ENCODE results near the gene ALDOC.
A peak's percentile ranks its signal among the peaks of the same experiment; 100 is the strongest.
"Not testable (repeated sequence)": the region's sequence is repeated elsewhere in the genome, so short reads cannot be mapped to it uniquely, and the experiment has no call there.

ALDOC gene

DNA sequence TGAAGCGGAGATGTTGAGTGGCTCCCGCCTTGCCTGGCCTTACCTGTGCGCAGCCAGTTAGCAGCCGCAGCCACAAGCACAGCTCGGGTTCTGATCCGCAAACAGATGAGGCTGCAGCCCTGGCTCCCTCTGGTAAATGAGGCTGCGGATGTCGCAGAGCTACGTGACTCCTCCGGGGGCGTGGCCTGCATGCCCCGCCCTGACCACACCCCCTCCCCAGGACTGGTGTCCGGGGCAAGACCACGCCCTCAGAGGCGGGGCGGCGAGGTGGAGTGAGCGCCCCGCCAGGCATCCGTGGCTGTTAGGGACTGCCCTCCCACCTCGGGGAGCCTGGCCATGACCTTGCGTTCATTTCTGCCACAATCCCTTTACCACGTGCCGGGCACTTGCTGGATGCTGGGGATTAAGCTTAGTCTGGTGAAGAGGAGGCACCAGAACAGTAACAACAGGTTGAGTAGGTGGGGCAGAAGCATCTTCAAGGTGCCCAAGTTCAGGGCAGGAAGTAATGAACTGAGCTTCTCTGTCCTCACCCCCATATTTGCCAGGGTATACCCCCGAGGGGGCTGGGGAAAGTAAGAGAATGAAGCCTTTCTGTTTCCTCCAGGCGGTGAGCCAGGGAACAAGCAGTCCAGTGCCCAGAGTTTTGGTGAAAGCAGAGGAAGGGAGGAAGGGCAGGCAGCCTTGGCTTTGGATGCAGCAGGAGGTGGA lies at the start of gene ALDOC:
ALDOC (minus strand) TSS at position 138 of the 708 bp plus-strand sequence. CDS start 1,363 bp downstream, outside the sequence.
- DNase-seq, result peak; percentile 98

DNA sequence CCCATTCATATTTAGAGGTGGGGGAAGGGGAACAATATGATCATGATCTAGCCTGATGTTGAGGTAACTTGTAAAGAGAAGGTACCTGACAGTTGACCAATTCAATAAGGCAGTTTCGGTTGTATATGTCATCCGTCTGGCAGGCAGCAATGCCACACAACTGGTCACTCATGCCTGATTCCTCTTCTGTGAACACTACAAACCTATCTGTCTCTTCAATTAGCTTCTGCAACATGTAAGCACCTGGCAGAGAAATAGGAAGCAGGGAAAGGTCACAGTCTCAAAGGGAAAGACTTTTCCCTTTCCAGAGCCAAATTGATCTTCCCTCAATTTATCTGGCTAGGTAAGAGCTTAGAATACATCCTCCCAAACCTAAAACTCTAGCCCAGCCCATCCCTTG lies 47.5 kb upstream of the ALDOC start:
- no peak for DNase-seq

DNA sequence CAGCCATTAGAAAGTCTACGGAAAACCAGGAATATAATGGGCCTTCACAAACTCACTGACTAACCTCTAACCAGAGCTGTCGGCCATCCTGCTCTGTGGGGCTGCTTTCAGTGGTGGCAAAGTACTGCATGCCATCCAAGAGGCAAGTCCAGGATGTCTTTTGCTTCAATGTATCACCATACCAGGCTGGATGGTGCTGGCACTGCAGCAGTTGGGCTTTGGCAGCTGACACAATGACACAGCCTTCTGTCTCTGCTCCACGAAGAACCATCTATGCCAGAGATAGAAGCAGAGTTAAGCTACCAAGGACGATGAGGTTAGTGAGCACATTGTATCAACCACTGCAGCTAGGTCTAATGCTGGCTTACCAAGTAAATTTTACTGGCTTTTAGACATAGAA lies 47.0 kb upstream of the ALDOC start:
- no peak for DNase-seq

DNA sequence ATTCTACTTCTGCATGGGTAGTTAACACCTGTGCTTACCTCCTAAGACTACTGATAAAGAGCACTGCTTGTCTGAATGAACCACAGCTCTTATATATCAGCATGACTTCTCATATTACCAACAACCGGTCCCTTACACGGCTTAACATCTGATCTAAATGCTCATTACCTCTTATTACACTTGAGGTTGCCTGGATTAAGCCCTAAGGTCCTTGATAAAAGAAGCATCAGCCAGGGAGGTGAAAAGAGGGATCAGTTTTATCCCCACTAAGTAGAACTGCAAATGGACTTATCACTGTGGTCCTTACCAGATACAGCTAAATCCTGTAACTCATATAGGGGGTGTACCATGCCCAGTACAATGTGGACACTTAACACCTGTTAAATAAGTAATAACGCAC lies 45.5 kb upstream of the ALDOC start:
- DNase-seq, result no peak

- no peak for DNase-seq
These were observed 43.3 kb upstream of the ALDOC start for GRCh38 chr17:28620010-28620409.

- no peak for DNase-seq
These were observed 41.8 kb upstream of the ALDOC start for GRCh38 chr17:28618464-28618863.

DNA sequence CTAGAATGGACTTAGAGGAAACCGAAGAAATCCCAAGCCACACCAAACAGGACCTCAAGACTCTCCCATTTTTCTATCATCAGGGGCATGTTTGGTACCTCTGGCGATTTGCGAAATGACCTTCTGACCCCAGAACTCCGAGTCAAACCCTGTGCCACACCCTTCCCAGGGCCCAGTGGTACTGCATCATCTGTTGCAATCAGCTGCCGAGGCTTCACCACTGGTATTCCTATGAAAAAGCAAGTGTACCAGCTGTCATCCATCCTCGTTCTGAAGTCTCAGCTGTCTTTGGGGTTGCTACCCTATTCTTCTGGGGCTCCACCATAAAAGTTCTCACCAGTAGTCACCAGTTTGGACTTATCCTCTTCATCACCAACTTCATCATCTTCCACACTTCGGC lies 39.6 kb upstream of the ALDOC start:
- DNase-seq, result no peak

- no peak for DNase-seq
These were observed 38.7 kb upstream of the ALDOC start for GRCh38 chr17:28615260-28615940.

DNA sequence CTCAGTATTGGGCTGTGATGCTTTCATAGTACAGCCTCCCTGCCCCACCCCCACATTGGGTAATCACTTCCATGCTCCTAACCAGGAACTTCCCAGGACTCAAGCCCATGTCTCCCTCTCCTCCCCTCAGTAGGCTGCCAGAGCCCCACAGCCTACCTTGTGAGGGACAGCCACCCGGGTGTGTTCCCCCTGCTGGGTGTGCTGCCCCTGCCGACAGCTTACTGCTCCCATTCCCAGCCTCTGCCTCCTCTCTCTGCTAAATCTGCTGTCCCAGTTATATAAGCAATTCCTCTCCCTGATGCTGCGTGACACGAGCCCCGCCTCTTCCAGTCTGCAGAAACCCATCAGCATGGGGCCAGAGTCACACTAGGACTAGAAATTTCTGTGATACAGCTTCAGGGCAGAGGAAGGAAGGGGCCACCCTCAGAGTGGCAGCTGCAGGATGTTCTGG lies 37.3 kb upstream of the ALDOC start, which contains the start of gene RSKR:
RSKR (minus strand) TSS at position 255 of the 451 bp plus-strand sequence; CDS start at position 231, 24 bp downstream.
- no peak for DNase-seq

DNA sequence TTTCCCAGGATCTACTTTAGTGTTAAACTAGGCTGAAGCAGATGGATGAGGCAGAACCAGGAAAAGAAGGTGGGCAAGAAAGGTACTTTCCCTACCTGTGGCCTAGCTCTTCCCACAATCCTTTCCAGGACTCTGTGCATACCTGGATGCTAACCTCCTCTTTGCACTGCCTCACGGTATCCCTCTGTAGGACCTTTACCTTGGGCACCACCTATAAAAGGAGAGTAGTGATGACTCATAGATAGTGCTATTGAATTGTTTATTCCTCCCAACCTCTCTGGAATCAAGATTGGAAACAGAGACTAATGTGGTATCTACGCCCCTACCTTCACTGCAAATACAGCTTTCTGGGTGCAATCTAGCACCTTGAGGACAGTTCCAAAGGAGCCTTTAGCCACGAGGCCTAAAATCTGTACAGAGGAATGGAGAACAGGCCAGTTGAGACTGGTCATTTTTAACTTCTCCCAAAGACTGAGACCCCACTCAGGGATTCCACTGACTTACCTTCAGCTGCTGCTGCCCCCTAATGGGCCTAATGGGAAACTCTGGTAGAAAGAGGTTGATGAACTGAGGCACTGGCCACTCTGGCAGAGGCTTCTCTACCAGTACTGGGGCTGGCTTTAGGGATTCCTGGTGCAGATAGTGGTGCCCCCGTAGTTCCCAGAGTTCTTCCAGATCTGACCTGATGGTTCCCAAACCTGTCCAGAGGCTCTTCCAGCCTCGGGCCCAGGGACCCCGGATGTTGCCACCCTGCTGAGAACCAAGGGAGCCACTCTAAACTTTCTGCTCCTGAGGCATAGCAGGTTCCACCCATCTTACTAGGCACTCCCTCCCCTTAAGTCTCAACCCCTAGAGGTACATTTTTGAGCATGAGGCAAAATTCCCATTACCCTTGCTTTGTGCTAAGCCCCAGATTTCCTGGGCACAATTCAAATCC lies 36.5 kb upstream of the ALDOC start:
- DNase-seq, result peak; percentile 32 to 48

DNA sequence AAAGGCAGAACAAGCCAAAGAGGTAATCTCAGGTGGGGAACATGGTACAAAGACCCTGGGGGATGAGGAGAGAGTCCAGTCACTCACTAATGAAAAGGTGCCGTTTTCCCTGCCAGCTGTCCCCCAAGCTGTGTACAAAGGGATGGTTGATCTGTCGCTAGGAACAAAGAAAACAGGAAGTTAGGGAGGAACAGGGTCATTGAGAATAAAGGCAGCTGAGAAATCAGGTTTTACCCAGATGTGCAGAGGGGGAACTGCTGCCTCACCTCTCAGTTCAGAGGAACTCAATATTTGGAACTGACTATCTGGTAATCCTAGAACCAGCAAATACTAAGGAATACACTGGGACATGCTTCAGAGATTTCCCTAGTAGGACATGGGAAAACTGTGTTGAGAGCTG lies 35.8 kb upstream of the ALDOC start:
- DNase-seq, result no peak

GRCh38 chr17:28610376-28610775 lies 33.7 kb upstream of the ALDOC start:
- no peak for DNase-seq

GRCh38 chr17:28604031-28604430 lies 27.3 kb upstream of the ALDOC start:
- not testable (repeated sequence) for DNase-seq

- peak; percentile 62 to 64 for DNase-seq
These were observed 22.9 kb upstream of the ALDOC start for GRCh38 chr17:28599311-28600184.

- peak; percentile 94 to 95 for DNase-seq
These were observed 22.2 kb upstream of the ALDOC start, which contains the start of gene SPAG5 for GRCh38 chr17:28598799-28599310. SPAG5 (minus strand) TSS chr17:28599025; CDS start chr17:28598946, 79 bp downstream.

DNA sequence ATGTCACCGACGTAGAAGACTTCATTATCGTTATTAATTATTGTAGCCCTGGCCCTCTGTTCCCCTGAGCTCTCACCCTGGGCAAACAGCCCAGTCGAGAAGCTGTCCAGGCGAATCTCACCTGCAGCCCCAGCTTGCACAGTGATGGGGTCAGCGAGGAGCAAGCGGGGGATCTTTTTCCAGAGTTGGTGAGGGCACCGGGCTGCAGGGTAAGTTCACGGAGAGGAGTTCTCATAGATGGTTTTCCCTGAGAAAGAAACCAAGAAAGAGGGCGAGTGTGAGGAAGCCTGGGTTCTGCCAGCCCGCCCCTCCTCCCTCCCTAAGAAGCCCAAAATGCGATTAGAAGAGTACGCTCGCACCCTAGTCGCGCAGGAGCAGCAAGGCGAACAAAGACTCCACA lies 21.7 kb upstream of the ALDOC start:
- DNase-seq, result no peak

GRCh38 chr17:28597606-28598383 lies 21.1 kb upstream of the ALDOC start:
- DNase-seq, result no peak

GRCh38 chr17:28592260-28592659 lies 15.6 kb upstream of the ALDOC start:
- no peak for DNase-seq

GRCh38 chr17:28585851-28586250 lies 9.2 kb upstream of the ALDOC start:
- no peak for DNase-seq

- DNase-seq, result no peak
These were observed 7.7 kb upstream of the ALDOC start for GRCh38 chr17:28584434-28584833.

DNA sequence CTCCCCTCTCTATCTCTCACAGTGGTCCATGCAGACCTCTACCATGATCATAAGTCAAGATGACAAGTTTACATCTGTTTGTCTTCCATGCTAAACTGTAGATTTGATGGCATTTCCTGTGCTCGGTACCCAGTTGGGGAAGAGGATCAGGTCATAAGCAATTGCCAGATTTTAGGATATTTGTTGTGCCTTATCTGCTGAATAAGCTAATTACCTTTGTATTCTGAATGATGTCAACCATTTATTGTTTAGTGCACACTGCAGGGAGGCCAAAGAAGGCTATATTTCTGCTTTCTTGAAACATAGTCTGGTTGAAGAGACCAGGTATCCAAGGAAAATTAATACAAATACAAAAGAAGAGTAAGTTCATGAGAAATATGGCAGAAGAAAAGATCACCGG lies 5.8 kb upstream of the ALDOC start:
- DNase-seq, result no peak

Data from CD4-positive, alpha-beta T cell treated with Interleukin-1 beta for 1 hour (primary cell).